SK-N-SH (cell line): Measurements from ENCODE around the gene USP2.

ENCODE experiments used
- CHD2 ChIP-seq: fragments of 150-350 bp; IDR thresholded peaks from 2 replicates; pipeline ENCODE4 v1.6.1; 2018; ENCODE audit warnings: low read length; ENCODE audit not compliant: partially characterized antibody
- CTCF ChIP-seq: fragments of 200-600 bp; sonication (generic); IDR thresholded peaks from 2 replicates; pipeline ENCODE4 v1.6.1; 2017; ENCODE audit warnings: antibody characterized with exemption, mild to moderate bottlenecking, moderate library complexity
- EP300 ChIP-seq, 2 experiments: IDR thresholded peaks; 2 replicates each; pipeline versions ENCODE4 v1.4.0 to v1.6.1; 2012; ENCODE audit warnings: borderline replicate concordance in 1 of 2, low read depth in 1 of 2, low read length in 1 of 2
- POLR2AphosphoS5 ChIP-seq: IDR thresholded peaks from 2 replicates; pipeline ENCODE4 v1.6.1; 2012; ENCODE audit warnings: low read depth, low read length
- RAD21 ChIP-seq: IDR thresholded peaks from 2 replicates; pipeline ENCODE4 v1.6.1; 2012; ENCODE audit warnings: mild to moderate bottlenecking, low read length
- RFX5 ChIP-seq: IDR thresholded peaks from 2 replicates; pipeline ENCODE4 v1.6.1; 2012; ENCODE audit warnings: mild to moderate bottlenecking, improper control_type of control experiment, low read length
- TAF1 ChIP-seq: IDR thresholded peaks from 2 replicates; pipeline ENCODE4 v1.6.1; 2012; ENCODE audit warnings: low read depth, mild to moderate bottlenecking, low read length, moderate library complexity, borderline replicate concordance
- TF ChIP-seq, protein P1 (sequence below): IDR thresholded peaks from 2 replicates; pipeline ENCODE4 v1.4.0; 2012; ENCODE audit warnings: low read depth

DNA sequence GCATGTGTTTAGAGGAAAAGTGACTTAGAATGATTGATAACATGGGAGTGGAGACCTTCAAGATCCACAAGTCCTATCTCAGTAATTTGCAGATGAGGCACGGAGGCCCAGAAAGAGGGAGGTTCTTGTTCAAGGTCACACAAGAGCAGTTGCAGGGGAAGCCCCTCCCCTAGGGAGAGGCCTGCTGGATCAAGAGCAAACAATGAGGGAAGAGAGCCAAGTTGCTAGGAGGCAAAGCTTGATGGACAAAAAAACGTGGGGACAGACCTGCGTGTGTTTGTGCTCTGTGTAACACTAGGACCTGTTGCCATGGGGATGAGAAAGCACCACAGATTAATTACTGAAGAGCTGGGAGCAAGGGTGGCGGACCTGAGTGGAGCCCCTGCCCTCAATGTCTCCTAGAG is 28.6 kb downstream of the USP2 start:
- TF ChIP-seq EP300 (IDR thresholded peaks at IDR 0.05; ENCODE audit: borderline replicate concordance in 1 of 2, low read depth in 1 of 2, low read length in 1 of 2) (no peak), CTCF (no peak), RAD21 (no peak), POLR2AphosphoS5 (no peak), CHD2 (no peak), TAF1 (no peak), RFX5 (no peak)
- TF ChIP-seq, protein P1, sequence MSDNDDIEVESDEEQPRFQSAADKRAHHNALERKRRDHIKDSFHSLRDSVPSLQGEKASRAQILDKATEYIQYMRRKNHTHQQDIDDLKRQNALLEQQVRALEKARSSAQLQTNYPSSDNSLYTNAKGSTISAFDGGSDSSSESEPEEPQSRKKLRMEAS: no peak
